ENCODE data around the gene KBTBD6. TPM values are rescaled to one million over a fixed set of nuclear protein-coding genes. Genes with fewer than 3 reads are reported as not detected.

Gene KBTBD6, protein sequence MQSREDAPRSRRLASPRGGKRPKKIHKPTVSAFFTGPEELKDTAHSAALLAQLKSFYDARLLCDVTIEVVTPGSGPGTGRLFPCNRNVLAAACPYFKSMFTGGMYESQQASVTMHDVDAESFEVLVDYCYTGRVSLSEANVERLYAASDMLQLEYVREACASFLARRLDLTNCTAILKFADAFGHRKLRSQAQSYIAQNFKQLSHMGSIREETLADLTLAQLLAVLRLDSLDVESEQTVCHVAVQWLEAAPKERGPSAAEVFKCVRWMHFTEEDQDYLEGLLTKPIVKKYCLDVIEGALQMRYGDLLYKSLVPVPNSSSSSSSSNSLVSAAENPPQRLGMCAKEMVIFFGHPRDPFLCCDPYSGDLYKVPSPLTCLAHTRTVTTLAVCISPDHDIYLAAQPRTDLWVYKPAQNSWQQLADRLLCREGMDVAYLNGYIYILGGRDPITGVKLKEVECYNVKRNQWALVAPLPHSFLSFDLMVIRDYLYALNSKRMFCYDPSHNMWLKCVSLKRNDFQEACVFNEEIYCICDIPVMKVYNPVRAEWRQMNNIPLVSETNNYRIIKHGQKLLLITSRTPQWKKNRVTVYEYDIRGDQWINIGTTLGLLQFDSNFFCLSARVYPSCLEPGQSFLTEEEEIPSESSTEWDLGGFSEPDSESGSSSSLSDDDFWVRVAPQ
- 1 to 10 TPM; 4.6 to 9.1 (median 7.5) TPM for total RNA-seq

DNA sequence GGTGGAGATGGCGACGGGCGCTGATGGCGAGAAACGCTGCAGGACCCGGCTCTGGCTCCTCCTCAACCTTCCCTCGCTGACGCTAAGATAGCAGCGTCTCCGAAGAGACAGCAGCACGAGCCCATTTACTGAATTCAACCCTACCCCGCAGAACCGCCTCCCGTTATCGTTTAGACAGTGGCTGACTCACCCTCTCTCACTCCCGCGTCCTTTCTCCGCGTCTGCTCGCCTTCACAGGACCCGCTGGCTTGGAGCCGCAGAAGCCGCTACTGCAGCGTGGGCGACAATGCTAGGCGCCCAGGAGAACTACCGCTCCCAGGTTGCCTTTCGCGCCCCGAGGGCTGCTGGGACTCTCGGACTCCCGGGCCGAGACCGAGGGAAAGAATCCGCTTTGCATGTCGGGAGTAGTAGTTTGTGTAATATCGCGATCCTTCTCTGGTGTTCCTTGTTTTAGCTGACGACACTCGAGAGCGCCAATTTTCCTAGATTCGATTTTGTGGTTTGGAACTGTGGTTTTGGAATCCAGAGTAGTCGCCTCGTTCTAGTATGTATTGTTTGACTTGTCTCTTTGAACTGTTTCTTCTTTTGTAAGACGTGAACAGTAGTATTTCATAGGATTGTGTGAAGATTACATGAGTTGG lies at the start of gene KBTBD6:
TSS of gene KBTBD6 (minus strand) at position 291 of the 641 bp plus-strand sequence. CDS start 291 bp downstream, outside the sequence.
- Histone ChIP-seq H3K4me1 (peaks cover 24 to 55% (median 48%) of the 10 kb centered on the region in 4 donors), H3K4me3 (peak within 1 kb of the TSS; percentile 66 to 87 (median 83)), H3K9me3 (no peaks in the 10 kb centered on the region), H3K27me3 (no peaks in the 10 kb centered on the region), H3K27ac (replicated peaks in 1 of 4) (peak within 1 kb of the TSS; percentile 83 to 94 (median 88)), H3K36me3 (no peaks in the 10 kb centered on the region)
- WGBS, result under 1% methylated on average over 43 of the region's 45 CpGs
- intact Hi-C loops (cut with DNase I), result loop anchor here (2.0 to 5.0 kb wide), 2 partner anchors 60 to 62 kb away; partner anchors contain the start of gene KBTBD7
- TF ChIP-seq POLR2AphosphoS5 (IDR thresholded peaks at IDR 0.05) (peak; percentile 90 to 98), EP300 (IDR thresholded peaks at IDR 0.05) (no peak), POLR2A (IDR thresholded peaks at IDR 0.05; ENCODE audit: low read depth) (peak; percentile 14)
- TF ChIP-seq, protein P1, sequence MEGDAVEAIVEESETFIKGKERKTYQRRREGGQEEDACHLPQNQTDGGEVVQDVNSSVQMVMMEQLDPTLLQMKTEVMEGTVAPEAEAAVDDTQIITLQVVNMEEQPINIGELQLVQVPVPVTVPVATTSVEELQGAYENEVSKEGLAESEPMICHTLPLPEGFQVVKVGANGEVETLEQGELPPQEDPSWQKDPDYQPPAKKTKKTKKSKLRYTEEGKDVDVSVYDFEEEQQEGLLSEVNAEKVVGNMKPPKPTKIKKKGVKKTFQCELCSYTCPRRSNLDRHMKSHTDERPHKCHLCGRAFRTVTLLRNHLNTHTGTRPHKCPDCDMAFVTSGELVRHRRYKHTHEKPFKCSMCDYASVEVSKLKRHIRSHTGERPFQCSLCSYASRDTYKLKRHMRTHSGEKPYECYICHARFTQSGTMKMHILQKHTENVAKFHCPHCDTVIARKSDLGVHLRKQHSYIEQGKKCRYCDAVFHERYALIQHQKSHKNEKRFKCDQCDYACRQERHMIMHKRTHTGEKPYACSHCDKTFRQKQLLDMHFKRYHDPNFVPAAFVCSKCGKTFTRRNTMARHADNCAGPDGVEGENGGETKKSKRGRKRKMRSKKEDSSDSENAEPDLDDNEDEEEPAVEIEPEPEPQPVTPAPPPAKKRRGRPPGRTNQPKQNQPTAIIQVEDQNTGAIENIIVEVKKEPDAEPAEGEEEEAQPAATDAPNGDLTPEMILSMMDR (IDR thresholded peaks at IDR 0.05), result no peak
- peak; percentile 97 for DNase-seq (ENCODE audit: extremely low spot score)

DNA sequence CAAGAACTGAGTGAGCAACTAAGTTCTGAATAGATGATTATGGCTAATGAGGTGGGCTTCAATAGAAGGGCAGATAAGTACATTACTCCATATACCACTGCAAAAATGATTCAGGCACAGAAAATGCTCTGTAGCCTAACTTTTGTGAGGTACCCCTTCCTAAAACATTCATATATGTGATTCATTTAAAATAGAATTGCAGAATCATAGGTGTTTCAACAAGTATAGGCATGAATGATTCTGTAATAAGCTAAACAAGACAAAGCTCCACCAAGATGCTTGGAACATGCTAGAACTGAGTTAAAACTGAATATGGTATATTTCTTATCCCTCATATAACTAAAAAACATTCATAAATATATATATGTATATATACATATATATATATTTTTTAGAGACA lies 49.6 kb upstream of the KBTBD6 start:
- H3K36me3 ChIP-seq, result no peaks in the 10 kb centered on the region
- TF ChIP-seq POLR2AphosphoS5 (IDR thresholded peaks at IDR 0.05) (no peak), POLR2A (IDR thresholded peaks at IDR 0.05; ENCODE audit: low read depth) (no peak)
- no peaks in the 10 kb centered on the region for H3K9me3 ChIP-seq
- no peaks in the 10 kb centered on the region for H3K4me1 ChIP-seq
- H3K27me3 ChIP-seq, result no peaks in the 10 kb centered on the region
- intact Hi-C loops (cut with DNase I), result no loop called here
- H3K4me3 ChIP-seq, result no peak overlapping the region
- DNase-seq (ENCODE audit: extremely low spot score), result no peak
- no peak overlapping the region for H3K27ac ChIP-seq (replicated peaks in 1 of 4)

DNA sequence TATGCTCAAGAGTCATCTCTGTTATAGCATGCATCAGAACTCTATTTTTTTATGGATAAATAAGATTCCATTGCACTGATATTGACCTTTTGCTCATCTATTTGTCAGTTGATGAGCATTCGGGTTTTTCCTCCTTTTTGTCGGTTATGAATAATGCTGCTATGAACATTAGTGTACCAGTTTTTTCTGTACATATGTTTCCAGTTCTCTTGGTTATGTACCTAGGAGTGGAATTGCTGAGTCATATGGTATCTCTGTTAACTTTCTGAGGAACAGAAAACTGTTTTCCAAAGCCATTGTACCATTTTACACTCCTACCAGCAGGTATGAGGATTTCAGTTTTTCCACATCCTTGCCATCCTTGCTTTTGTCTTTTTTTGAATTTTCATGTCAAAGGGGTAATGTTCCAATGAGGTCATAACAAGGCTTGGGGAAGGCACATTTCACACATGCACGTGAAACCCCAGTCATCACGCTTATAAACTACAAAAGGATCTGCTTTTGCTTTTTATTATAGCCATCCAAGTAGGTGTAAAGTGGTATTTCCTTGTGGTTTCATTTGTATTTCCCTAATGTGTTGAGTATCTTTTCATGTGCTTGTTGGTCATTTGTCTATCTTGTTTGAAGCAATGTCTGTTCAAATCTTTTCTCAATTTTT lies 47.1 kb upstream of the KBTBD6 start:
- H3K9me3 ChIP-seq, result peaks cover 0 to 4% (median 0%) of the 10 kb centered on the region in 4 donors
- WGBS, result 95% methylated on average over 4 of the region's 4 CpGs
- intact Hi-C loops (cut with DNase I), result no loop called here
- H3K27me3 ChIP-seq, result no peaks in the 10 kb centered on the region
- H3K4me1 ChIP-seq, result no peaks in the 10 kb centered on the region
- TF ChIP-seq POLR2AphosphoS5 (IDR thresholded peaks at IDR 0.05) (no peak), POLR2A (IDR thresholded peaks at IDR 0.05; ENCODE audit: low read depth) (no peak), EP300 (IDR thresholded peaks at IDR 0.05) (no peak)
- TF ChIP-seq, protein P1 (IDR thresholded peaks at IDR 0.05), result no peak
- DNase-seq (ENCODE audit: extremely low spot score), result no peak
- no peak overlapping the region for H3K4me3 ChIP-seq
- H3K36me3 ChIP-seq, result no peaks in the 10 kb centered on the region
- H3K27ac ChIP-seq (replicated peaks in 1 of 4), result no peak overlapping the region

DNA sequence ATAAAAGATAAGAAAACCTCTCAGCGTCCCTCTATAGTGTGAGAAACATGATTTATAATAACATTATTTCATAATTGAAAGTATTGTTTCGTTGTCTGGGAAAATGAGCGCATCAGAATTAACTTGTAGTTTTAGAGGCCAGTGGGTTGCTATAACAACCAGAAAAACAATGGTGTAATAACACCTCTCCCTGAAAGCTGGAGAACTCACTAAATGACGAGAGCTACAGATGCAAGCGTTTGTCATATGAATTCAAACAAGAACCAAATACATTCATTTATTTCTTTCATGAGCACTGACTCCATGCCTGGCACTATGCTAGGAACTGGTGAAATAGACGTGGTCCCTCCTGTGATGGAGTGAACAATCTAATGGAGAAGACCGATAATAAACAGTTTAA lies 45.4 kb upstream of the KBTBD6 start:
- no peaks in the 10 kb centered on the region for H3K27me3 ChIP-seq
- H3K27ac ChIP-seq (replicated peaks in 1 of 4), result peak overlapping the region; percentile 3 to 58 (median 52)
- no peak for DNase-seq (ENCODE audit: extremely low spot score)
- no peak overlapping the region for H3K4me3 ChIP-seq
- no peaks in the 10 kb centered on the region for H3K4me1 ChIP-seq
- 66% methylated on average over 7 of the region's 7 CpGs for WGBS
- H3K9me3 ChIP-seq, result peaks cover 0 to 4% (median 0%) of the 10 kb centered on the region in 4 donors
- TF ChIP-seq EP300 (IDR thresholded peaks at IDR 0.05), result no peak
- no peak for TF ChIP-seq POLR2A (IDR thresholded peaks at IDR 0.05; ENCODE audit: low read depth)
- no peak for TF ChIP-seq POLR2AphosphoS5 (IDR thresholded peaks at IDR 0.05)
- TF ChIP-seq, protein P1 (IDR thresholded peaks at IDR 0.05), result no peak
- intact Hi-C loops (cut with DNase I), result no loop called here
- H3K36me3 ChIP-seq, result no peaks in the 10 kb centered on the region
